ENCODE results near the gene TPK1. TPM values are rescaled to one million over a fixed set of nuclear protein-coding genes. Genes with fewer than 3 reads are reported as not detected.

The TPK1 gene
- total and polyA plus RNA-seq, 2 of the 4 experiments (the other 2 are of a cell fraction) = 0.38 to 1.8 TPM

DNA sequence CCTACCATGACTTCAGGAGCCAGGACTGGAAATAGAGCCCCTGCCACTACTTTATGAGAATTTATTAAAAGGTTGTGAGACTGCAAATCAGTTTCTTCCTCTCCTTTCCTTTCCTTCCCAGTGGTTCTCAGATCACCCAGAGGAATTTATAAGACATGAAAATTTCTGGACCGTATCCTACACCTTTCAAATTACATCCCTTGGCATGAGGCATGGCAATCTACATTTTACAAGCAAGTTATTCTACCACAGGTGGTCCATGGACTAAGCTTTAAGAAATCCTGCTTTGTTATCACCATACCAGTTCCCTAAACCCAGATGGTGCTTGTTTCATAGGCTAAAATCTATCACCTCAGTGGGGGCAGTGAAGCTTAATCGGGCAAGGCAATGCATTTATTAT is 66.5 kb downstream of the TPK1 start:
- Histone ChIP-seq H3K27me3 (ENCODE audit: control insufficient read depth, insufficient read depth, low read length) (no peaks in the 10 kb centered on the region), H2AK9ac (replicated peaks; ENCODE audit: low read depth, low read length, poor library complexity) (no peak overlapping the region), H3K14ac (replicated peaks; ENCODE audit: low read depth, low read length) (no peak overlapping the region), H3K23ac (ENCODE audit: low read depth, low read length) (no peak overlapping the region), H3K79me1 (ENCODE audit: low read depth in 1 of 2, low read length in 2 of 2) (no peaks in the 10 kb centered on the region), H3K4me3 (ENCODE audit: insufficient read depth, low read depth, low read length) (no peak overlapping the region), H4K91ac (ENCODE audit: insufficient read depth, low read depth, low read length) (no peak overlapping the region), H3K9me1 (ENCODE audit: insufficient read depth, low read length) (no peaks in the 10 kb centered on the region), H3K27ac (ENCODE audit: insufficient read depth, low read length) (no peak overlapping the region), H3K4ac (ENCODE audit: low read depth, low read length) (no peak overlapping the region), H2BK20ac (ENCODE audit: low read depth, low read length) (no peak overlapping the region), H3K9ac (ENCODE audit: low read depth, low read length) (no peak overlapping the region), H4K5ac (ENCODE audit: low read depth, low read length) (no peak overlapping the region), H3K36me3 (ENCODE audit: control insufficient read depth, insufficient read depth, low read length) (no peaks in the 10 kb centered on the region), H3K9me3 (ENCODE audit: control insufficient read depth, insufficient read depth, low read length) (no peaks in the 10 kb centered on the region), H3K4me2 (ENCODE audit: low read depth, low read length) (no peak overlapping the region), H3K56ac (ENCODE audit: extremely low read depth, insufficient read depth, low read length) (no peak overlapping the region), H4K20me1 (ENCODE audit: insufficient read depth, low read length) (no peaks in the 10 kb centered on the region), H4K8ac (ENCODE audit: low read depth in 2 of 2, low read length in 2 of 2) (no peak overlapping the region), H2BK15ac (ENCODE audit: low read depth, low read length) (no peak overlapping the region), H2AFZ (replicated peaks; ENCODE audit: low read length, poor library complexity) (no peak overlapping the region), H2BK5ac (ENCODE audit: low read depth, low read length, poor library complexity, severe bottlenecking) (no peak overlapping the region), H2BK120ac (ENCODE audit: low read depth, low read length) (no peak overlapping the region), H2AK5ac (ENCODE audit: low read depth, low read length) (no peak overlapping the region), H3K4me1 (ENCODE audit: control insufficient read depth, insufficient read depth, low read length) (no peaks in the 10 kb centered on the region), H3K18ac (ENCODE audit: low read depth, low read length) (no peak overlapping the region)
- CTCF ChIA-PET = no interaction called here
- TF ChIP-seq CEBPB (IDR thresholded peaks at IDR 0.05; ENCODE audit: low read depth, low read length) = no peak
- TF ChIP-seq POLR2A (IDR thresholded peaks at IDR 0.05; ENCODE audit: low read depth, low read length) = no peak
- TF ChIP-seq, protein P1, sequence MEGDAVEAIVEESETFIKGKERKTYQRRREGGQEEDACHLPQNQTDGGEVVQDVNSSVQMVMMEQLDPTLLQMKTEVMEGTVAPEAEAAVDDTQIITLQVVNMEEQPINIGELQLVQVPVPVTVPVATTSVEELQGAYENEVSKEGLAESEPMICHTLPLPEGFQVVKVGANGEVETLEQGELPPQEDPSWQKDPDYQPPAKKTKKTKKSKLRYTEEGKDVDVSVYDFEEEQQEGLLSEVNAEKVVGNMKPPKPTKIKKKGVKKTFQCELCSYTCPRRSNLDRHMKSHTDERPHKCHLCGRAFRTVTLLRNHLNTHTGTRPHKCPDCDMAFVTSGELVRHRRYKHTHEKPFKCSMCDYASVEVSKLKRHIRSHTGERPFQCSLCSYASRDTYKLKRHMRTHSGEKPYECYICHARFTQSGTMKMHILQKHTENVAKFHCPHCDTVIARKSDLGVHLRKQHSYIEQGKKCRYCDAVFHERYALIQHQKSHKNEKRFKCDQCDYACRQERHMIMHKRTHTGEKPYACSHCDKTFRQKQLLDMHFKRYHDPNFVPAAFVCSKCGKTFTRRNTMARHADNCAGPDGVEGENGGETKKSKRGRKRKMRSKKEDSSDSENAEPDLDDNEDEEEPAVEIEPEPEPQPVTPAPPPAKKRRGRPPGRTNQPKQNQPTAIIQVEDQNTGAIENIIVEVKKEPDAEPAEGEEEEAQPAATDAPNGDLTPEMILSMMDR (conservative IDR thresholded peaks at IDR 0.05; ENCODE audit: low read depth, low read length) = no peak
- no peak for TF ChIP-seq MAFK (IDR thresholded peaks at IDR 0.05; ENCODE audit: low read depth, low read length)
- no peak for TF ChIP-seq MAZ (IDR thresholded peaks at IDR 0.05; ENCODE audit: borderline replicate concordance, low read depth, low read length)
- no peak for TF ChIP-seq MXI1 (IDR thresholded peaks at IDR 0.05; ENCODE audit: borderline replicate concordance, low read depth, low read length)
- TF ChIP-seq CHD1 (IDR thresholded peaks at IDR 0.05; ENCODE audit: low read depth, low read length) = no peak
- TF ChIP-seq, protein P2, sequence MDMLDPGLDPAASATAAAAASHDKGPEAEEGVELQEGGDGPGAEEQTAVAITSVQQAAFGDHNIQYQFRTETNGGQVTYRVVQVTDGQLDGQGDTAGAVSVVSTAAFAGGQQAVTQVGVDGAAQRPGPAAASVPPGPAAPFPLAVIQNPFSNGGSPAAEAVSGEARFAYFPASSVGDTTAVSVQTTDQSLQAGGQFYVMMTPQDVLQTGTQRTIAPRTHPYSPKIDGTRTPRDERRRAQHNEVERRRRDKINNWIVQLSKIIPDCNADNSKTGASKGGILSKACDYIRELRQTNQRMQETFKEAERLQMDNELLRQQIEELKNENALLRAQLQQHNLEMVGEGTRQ (IDR thresholded peaks at IDR 0.05; ENCODE audit: low read depth, low read length) = no peak
- no peak for TF ChIP-seq BHLHE40 (IDR thresholded peaks at IDR 0.05; ENCODE audit: low read depth, low read length)
- no peak for TF ChIP-seq SMC3 (IDR thresholded peaks at IDR 0.05; ENCODE audit: low read depth, low read length)
- no peak for TF ChIP-seq FOS (IDR thresholded peaks at IDR 0.05; ENCODE audit: low read depth, low read length)
- no peak for TF ChIP-seq NFE2L2 (IDR thresholded peaks at IDR 0.05; ENCODE audit: low read depth, low read length)
- TF ChIP-seq, protein P3, sequence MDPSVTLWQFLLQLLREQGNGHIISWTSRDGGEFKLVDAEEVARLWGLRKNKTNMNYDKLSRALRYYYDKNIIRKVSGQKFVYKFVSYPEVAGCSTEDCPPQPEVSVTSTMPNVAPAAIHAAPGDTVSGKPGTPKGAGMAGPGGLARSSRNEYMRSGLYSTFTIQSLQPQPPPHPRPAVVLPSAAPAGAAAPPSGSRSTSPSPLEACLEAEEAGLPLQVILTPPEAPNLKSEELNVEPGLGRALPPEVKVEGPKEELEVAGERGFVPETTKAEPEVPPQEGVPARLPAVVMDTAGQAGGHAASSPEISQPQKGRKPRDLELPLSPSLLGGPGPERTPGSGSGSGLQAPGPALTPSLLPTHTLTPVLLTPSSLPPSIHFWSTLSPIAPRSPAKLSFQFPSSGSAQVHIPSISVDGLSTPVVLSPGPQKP (IDR thresholded peaks at IDR 0.05; ENCODE audit: borderline replicate concordance, low read depth, low read length) = no peak
- TF ChIP-seq RAD21 (IDR thresholded peaks at IDR 0.05; ENCODE audit: low read length) = no peak
- TF ChIP-seq RCOR1 (IDR thresholded peaks at IDR 0.05; ENCODE audit: insufficient replicate concordance, low read length) = no peak
- TF ChIP-seq RFX5 (IDR thresholded peaks at IDR 0.05; ENCODE audit: low read depth, low read length) = no peak
- BruUV-seq (replicated peaks) = no TSS peak
- DNase-seq = no peak
- no peak for ATAC-seq (ENCODE audit: low read depth)
- in situ Hi-C loops (cut with MboI; ENCODE audit: low sequenced_read_pairs) = no loop called here
- WGBS, 2 experiments (ENCODE audit: extremely low coverage in 2 of 2, insufficient read length in 1 of 2) = no CpG with 5 or more reads among the region's 2 CpGs
- dilution Hi-C loops (cut with HindIII; ENCODE audit: low sequenced_read_pairs, unreplicated experiment) = no loop called here
- intact Hi-C loops (cut with micrococcal nuclease) = no loop called here
- POLR2A ChIA-PET (ENCODE audit: unreplicated experiment) = no interaction called here
